GM19099 (cell line): ENCODE results near the gene SMYD3.

Experiments
- POLR2A ChIP-seq: IDR thresholded peaks from 3 replicates; pipeline ENCODE4 v1.6.1; 2011; ENCODE audit warnings: low read depth; ENCODE audit not compliant: insufficient read length; ENCODE audit errors: extremely low read depth

The SMYD3 gene

DNA sequence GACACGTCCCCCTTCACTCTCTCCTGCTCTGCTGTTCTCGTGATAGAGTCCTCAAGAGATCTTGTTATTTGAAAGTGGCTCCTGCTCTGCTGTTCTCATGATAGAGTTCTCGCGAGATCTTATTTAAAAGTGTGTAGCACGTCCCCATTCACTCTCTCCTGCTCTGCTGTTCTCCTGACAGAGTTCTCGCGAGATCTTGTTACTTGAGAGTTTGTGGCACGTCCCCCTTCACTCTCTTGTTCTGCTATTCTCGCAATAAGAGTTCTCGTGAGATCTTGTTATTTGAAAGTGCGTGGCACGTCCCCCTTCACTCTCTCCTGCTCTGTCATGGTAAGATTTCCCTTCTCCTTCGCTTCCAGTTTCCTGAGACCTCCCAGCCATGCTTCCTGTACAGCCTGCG lies 47.9 kb downstream of the SMYD3 start:
- TF ChIP-seq POLR2A, result no peak

DNA sequence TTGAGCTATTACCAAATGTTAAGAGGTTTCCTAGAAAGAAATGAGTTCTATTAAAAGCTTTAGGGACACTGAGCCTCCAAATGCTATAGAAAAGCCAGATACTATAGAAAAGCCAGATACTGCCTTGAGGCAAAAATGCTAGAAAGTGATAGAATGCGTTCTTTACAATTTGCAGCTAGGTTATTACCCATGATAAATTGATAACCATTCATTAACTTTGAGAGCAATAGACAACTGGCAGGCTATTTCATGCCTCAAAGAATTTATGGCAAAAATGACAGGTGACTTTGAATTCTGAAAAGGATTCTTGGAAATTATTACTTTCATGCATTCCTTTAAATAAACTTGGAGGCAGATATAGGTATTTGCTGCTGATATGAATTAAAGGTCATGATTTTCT lies 51.6 kb downstream of the SMYD3 start:
- TF ChIP-seq POLR2A, result no peak

DNA sequence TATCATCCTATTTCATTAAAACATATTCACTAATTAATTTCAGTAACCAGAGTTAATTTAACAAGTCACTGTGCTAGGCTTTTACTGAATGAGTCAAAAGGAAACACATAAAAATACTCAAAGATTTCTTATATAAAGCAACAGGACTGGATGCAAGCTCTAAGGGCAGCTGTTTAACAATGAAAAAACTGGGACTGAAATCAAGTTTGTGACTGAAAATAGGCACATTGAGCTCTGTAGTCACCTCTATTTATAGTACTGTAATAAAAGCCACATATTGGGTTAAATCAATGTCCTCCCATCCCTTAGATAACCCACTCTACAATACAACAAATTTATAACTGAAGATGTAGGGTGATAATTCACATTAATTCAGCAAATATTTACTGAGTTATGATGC lies 52.4 kb downstream of the SMYD3 start:
- TF ChIP-seq POLR2A, result no peak

DNA sequence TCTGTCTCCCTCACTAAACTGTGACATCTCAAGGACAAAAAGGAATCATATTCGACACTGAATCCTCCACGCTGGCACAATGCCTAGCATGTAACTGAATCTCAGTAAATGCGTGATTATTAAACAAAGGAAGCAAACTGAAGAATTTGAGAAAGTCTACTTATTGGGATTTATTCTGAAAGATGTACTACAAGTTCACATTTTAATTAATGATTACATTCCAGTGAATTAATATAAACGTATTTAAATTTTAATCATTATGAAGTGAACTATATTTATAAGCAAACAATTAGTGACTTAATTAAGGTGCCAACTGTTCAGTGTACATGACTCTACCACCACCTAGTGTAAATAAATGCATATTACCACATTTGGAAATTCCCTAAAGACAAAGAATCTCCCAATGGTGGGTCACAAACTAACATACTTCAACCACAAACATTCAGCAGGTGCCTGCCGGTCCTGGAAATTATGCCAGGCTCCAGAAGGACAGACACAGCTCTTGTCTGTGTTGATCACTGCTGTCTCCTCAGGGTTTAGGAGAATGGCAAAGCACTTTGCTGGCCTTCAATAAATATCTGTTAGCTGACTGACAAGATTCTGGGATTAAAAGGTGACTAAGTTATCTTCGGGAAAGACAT lies 56.3 kb downstream of the SMYD3 start:
- no peak for TF ChIP-seq POLR2A

DNA sequence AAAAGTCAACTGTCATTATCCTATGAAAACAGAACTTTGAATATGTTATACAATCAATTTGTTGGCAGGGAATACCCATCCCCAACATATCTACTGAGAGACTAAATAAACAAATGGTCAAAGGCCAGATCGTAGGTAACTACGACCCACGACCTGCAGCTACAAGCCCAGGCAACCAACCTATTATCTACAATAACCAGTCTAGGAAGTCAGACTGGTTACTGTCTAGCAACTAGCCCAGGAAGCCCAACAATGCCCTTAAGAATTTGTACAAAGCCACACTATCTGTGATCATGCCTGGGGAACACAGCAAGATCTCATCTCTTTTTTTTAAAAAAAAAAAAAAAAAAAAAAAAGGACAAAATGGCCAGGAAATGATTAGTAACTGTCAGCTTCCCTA lies 58.7 kb downstream of the SMYD3 start:
- TF ChIP-seq POLR2A, result no peak

DNA sequence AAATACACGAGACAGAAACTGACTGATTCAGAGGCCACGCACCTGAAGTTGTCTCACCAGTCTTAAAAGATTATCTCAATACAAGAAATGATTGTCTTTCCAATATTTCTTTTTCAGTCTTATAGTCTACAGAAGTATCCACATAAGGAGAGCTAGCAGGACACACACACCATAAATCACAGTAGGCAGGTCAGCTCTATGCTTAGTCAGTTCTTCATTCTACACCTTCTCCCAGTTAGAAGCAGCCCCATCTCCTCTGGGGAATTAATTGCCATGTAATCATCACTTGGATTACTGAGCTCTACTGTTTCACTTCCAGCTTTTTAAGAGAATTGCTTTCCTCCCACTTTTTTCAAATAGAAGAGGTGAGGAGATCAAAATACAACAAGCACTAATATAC lies 59.6 kb downstream of the SMYD3 start:
- no peak for TF ChIP-seq POLR2A

DNA sequence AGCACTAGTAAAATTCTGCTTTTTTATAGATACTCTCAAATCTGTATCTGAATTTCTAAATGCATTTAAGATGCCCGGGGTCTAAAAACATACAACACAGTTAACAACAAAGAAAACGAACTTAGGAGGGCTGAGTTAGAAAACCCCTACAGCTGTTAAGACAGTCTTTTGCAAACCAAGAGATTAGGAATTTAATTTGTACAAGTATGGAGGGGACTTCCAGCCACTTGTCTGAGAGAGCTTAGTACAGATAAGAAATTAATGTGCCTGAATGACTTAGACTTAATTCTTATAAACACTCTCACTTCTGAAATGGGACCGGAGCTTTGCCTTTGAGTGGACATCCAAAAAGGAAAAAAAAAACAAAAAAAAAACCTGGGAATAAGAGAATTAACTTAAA lies 61.6 kb downstream of the SMYD3 start:
- TF ChIP-seq POLR2A, result no peak

DNA sequence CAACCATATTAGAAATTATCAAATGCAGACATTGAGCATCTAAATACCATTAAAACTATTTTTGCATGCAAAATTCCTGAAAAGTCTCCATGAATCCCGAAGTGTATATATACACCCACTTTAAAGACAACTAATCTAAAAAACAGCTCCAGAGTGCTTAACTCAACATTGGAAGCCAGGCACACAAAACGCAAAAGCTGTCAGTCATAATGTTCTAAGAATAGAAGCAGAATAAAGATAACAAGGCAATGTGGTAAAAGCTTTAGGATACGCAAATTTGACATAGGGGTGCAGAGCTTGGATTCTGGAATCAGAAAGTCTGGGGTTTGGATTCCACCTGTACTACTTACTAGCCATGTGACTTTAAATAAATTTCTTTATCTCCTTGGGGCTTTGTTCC lies 62.5 kb downstream of the SMYD3 start:
- TF ChIP-seq POLR2A, result no peak

DNA sequence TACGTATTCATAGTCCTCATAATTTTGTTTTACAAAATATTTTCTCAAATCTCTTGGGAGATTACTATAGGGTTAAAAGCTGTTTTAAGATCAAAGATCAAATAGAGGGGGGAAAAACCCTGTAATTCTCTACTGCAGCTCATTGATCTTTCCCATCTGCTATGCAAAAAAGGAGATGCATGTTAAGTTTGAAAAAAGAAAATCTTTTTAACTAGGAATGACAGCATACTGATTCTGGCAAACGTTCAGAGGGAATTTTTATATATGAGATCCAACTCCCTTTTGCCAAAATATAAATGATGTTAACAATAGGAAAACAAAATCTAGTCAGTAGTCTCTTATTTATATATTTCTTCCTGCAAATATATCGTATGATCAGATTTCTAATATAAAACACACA lies 69.1 kb downstream of the SMYD3 start:
- TF ChIP-seq POLR2A, result no peak

DNA sequence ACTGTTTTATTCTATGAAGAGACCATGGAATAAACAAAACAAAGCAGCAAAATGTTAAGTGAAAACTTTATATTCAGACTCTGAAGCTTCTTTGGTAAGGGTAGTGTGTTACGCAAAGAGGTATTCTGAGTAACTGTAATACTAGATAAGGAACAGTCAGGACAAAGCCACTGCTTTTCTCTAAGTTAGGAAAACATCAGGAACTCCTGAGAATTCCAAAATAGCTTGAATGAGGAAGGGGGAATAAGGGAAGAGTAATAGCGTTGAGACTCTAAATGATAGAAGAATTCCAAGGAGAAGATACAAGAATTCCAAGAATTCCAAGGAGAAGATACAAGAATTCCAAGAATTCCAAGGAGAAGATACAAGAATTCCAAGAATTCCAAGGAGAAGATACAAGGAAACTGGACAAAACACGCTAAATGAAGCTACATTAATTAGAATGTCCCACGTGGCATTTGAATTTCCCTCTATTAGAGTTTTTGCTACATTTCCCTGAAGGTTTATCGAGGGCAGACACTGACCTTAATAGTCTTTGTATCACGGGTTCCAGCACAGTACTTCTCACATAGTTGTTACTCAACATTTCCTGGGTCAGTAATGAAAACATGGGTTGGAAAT lies 71.5 kb downstream of the SMYD3 start:
- TF ChIP-seq POLR2A, result no peak

DNA sequence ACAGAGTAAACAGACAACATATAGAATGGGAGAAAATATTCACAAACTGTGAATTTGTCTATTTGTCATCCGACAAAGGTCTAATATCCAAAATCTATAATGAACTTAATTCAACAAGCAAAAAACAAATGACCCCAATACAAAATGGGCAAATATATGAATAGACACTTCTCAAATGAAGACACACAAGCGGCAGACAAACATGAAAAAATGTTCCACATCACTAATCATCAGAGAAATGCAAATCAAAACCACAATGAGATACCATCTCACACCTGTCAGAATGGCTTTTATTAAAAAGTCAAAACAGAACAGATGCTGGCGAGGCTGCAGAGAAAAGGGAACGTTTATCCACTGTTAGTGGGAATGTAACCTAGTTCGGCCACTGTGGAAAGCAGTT lies 72.7 kb downstream of the SMYD3 start:
- no peak for TF ChIP-seq POLR2A

DNA sequence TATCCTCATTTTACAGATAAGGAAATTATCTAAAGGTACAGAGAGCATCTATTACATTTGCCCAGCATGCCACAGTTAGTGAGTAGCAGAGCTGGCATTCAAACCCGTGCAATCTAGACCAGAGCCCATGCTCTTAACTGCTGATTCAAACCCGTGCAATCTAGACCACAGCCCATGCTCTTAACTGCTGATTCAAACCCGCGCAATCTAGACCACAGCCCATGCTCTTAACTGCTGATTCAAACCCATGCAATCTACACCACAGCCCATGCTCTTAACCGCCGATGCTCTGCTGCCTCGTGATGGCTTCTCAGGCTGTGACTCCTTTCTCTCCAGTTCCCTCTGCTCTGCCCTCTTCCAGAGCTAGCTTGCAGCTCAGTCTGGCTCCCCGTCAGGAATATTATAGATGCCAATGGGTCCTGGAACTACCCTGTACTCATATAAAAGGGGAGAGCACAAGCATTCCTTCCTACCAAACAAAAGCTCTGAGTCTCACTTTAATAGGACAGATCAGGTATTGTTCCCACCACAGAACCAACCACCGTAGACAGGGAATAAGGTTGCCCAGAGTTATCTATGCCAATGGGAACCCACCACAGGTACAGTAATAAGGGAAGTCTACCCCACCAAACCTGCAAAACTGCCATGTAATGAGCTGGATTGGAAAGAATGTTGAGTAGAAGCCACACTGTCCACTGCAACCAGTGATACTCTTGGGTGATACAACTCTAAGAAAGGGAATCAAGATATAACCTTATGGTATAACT lies 78.4 kb downstream of the SMYD3 start:
- no peak for TF ChIP-seq POLR2A

DNA sequence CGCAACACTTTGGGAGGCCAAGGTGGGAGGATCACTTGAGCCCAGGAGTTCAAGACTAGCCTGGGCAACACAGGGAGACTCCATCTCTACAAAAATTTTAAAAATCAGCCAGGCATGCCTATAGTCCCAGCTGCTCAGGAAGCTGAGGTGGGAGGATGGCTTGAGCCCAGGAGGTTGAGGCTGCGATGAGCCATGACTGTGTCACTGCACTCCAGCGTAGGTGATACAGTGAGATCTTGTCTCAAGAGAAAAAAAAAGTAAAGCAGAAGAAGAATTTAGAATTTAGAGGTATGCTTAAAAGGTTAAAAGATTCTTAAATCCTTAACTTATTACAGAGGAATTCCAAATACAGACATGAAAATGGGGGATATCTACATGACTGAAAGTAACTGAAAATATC lies 79.5 kb downstream of the SMYD3 start:
- TF ChIP-seq POLR2A, result no peak

DNA sequence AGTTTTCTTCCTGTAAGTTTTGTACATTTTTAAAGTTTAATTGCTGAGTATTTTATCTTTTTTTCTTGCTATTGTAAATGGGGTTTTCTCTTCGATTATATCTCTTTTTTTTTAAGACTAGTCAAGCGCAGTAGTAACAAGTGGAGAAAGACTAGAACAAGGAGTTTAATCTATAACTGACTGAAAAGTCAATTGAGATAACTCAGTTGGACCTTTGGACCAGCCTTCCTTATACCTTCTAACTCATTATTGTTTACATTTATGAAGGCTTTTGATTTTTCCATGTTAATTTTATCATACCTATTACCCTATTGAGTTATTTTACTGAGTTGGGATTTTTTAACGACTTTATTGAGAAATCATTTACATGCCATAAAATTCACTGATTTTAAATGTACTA lies 81.2 kb downstream of the SMYD3 start:
- no peak for TF ChIP-seq POLR2A

DNA sequence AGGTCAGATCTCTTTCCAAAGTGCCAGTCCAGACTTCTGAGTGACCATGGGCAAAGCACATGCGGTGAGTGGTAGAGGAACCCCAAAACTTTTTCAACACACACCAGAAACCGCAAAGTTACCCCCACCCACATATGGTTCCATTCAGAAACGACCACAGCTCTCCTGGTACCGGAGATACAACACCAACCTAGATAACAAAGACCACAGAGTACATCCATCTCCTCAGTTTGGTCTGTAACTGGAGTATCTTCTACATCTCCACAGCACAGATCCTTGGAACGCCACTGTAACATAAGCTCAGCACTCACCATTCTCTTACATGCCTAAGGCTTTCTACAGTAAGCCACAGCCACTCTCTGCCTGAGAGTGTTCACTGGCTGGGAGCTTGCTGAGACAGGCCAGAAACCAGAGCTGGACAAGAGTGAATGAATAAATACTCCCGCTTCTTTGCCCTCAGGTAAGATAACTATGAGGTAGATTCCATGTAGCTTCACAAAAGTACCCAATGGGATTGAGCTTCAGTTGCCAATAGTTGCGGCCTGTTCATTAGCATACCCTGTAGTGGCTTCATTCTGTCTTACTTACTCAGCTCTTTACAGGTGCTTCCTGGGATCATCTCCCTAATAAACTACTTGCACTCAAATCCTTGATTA lies 81.8 kb downstream of the SMYD3 start:
- TF ChIP-seq POLR2A, result no peak

DNA sequence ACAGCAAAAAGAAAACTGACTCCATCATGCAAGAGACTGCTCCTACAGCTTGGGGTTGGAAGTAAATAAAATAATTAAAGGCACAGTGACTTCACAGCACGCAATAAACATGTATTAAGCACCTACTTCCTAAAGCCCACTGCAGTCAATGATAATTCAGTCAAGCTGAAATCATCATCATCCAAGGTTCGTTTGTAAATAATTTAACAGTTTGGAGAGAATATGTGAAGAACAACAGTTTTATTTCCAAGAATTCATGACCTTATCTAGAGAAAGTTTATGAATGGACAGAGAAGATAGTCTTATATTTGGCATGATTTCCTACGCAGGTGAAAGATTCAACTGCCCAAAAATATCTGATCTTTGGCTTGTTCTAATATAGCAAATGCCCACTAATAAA lies 86.8 kb downstream of the SMYD3 start:
- no peak for TF ChIP-seq POLR2A
